GM12801 (cell line): ENCODE measurements around the gene APCS.

Experiments used
- CTCF ChIP-seq: IDR thresholded peaks from one replicate; pipeline ENCODE4 v1.5.1; 2011; ENCODE audit warnings: control low read depth; ENCODE audit not compliant: insufficient read length; ENCODE audit errors: extremely low read depth

Gene APCS

GRCh38 chr1:159587461-159587951, at the start of gene APCS:
APCS (plus strand) TSS chr1:159587826; CDS start chr1:159587922, 96 bp downstream.
- TF ChIP-seq CTCF, result no peak

GRCh38 chr1:159548126-159548525, 39.5 kb upstream of the APCS start:
- TF ChIP-seq CTCF, result no peak

- TF ChIP-seq CTCF, result no peak
Observed at GRCh38 chr1:159554261-159554660, 33.4 kb upstream of the APCS start.

GRCh38 chr1:159554696-159555095, 32.9 kb upstream of the APCS start:
- TF ChIP-seq CTCF, result no peak

GRCh38 chr1:159556931-159557369, 30.7 kb upstream of the APCS start:
- TF ChIP-seq CTCF, result no peak

DNA sequence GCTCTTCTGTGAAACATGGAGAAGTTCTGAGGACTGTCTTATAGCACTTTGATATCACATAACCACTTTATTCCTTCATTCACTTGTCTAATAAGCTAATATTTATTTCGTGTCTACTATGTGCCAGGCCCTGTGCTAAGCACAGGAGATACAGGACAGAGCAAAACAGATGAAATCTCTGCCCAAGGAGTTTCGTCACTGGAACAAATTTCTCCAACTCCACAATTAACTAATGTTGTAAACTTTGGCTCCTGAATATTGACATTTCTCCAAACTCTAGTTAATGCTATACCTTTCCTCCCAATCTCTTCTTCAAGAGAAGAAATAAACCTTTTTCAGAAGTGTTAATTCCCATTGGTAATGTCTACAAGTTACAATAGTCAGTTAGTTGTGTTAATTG, 27.0 kb upstream of the APCS start:
- no peak for TF ChIP-seq CTCF

GRCh38 chr1:159561497-159561896, 26.1 kb upstream of the APCS start:
- TF ChIP-seq CTCF, result no peak
